Globus pallidus (tissue), 1 donor: ENCODE measurements around the gene LRTM1.

ENCODE experiments used
- DNase-seq: peaks from one replicate; pipeline ENCODE4 v3.0.0-alpha.2; 2015; ENCODE audit warnings: low spot score

The LRTM1 gene

GRCh38 chr3:54928046-54928770 lies at the start of gene LRTM1:
Gene LRTM1, minus strand, starts transcription at chr3:54928059. Its CDS starts 148 bp downstream, at chr3:54927911.
- no peak for DNase-seq

- no peak for DNase-seq
Measured at GRCh38 chr3:54977439-54977838, 49.6 kb upstream of the LRTM1 start.

- no peak for DNase-seq
Measured at GRCh38 chr3:54970895-54971294, 43.0 kb upstream of the LRTM1 start.

GRCh38 chr3:54969652-54970051 lies 41.8 kb upstream of the LRTM1 start:
- DNase-seq: no peak

GRCh38 chr3:54968546-54969172 lies 40.8 kb upstream of the LRTM1 start:
- DNase-seq: no peak

GRCh38 chr3:54967731-54968161 lies 39.9 kb upstream of the LRTM1 start:
- DNase-seq: peak; percentile 26

GRCh38 chr3:54966979-54967378 lies 39.1 kb upstream of the LRTM1 start:
- DNase-seq: no peak

GRCh38 chr3:54965746-54966145 lies 37.9 kb upstream of the LRTM1 start:
- no peak for DNase-seq

GRCh38 chr3:54964081-54964480 lies 36.2 kb upstream of the LRTM1 start:
- no peak for DNase-seq

- DNase-seq: peak; percentile 7
Measured at GRCh38 chr3:54963641-54964040, 35.8 kb upstream of the LRTM1 start.

- no peak for DNase-seq
Measured at GRCh38 chr3:54962200-54962599, 34.3 kb upstream of the LRTM1 start.

GRCh38 chr3:54960701-54961100 lies 32.8 kb upstream of the LRTM1 start:
- DNase-seq: no peak

- no peak for DNase-seq
Measured at GRCh38 chr3:54960082-54960481, 32.2 kb upstream of the LRTM1 start.

- no peak for DNase-seq
Measured at GRCh38 chr3:54957711-54958110, 29.9 kb upstream of the LRTM1 start.

- no peak for DNase-seq
Measured at GRCh38 chr3:54955941-54956340, 28.1 kb upstream of the LRTM1 start.

- DNase-seq: no peak
Measured at GRCh38 chr3:54955496-54955895, 27.6 kb upstream of the LRTM1 start.

GRCh38 chr3:54954521-54954920 lies 26.7 kb upstream of the LRTM1 start:
- DNase-seq: no peak

GRCh38 chr3:54954022-54954421 lies 26.2 kb upstream of the LRTM1 start:
- no peak for DNase-seq

- DNase-seq: peak; percentile 53
Measured at GRCh38 chr3:54951405-54951804, 23.5 kb upstream of the LRTM1 start.

GRCh38 chr3:54950391-54951003 lies 22.6 kb upstream of the LRTM1 start:
- DNase-seq: no peak

GRCh38 chr3:54949491-54950044 lies 21.7 kb upstream of the LRTM1 start:
- DNase-seq: no peak

- no peak for DNase-seq
Measured at GRCh38 chr3:54941690-54942362, 14.0 kb upstream of the LRTM1 start.
